Activated T-cell treated with anti-CD3 and anti-CD28 coated beads, Interleukin-2, amount 50 U/mL, for 24 hours (primary cell): Measurements from ENCODE around the gene EPHA6.

Experiments
- DNase-seq: peaks from one replicate; pipeline ENCODE4 v3.0.0-alpha.2; 2020
- H3K27ac Mint-ChIP-seq: 2 replicates; pipeline ENCODE4 v1.8.0; 2020; ENCODE audit warnings: mild to moderate bottlenecking, mixed read lengths
- H3K27me3 Mint-ChIP-seq: 2 replicates; pipeline ENCODE4 v1.8.0; 2020; ENCODE audit warnings: mixed read lengths
- H3K36me3 Mint-ChIP-seq: 2 replicates; pipeline ENCODE4 v1.8.0; 2020; ENCODE audit warnings: low read depth, mixed read lengths
- H3K4me1 Mint-ChIP-seq: 2 replicates; pipeline ENCODE4 v1.8.0; 2020; ENCODE audit warnings: low read depth, mixed read lengths
- H3K4me3 Mint-ChIP-seq: 2 replicates; pipeline ENCODE4 v1.8.0; 2020; ENCODE audit warnings: mild to moderate bottlenecking, moderate library complexity, mixed read lengths
- H3K9me3 Mint-ChIP-seq: 2 replicates; pipeline ENCODE4 v1.8.0; 2020; ENCODE audit warnings: mixed read lengths

The EPHA6 gene

DNA sequence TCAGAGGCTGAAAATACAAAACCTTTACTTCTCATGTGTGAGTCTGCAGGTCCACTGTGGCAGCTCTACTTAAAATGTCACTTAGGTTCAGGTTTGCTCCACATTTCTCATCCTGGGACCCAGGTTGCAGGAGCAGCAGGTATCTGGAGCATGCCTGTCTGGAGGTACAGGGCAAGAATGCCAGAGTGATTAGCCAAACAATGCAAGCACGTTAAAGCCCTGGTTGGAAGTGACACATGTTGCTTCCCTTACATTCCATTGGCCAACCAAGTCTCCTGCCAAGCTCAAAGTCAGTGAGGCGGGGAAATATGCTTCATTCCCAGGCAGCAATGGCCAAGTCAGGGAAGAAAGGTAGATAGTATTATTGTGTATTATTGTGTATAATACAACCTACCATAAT lies 873.3 kb downstream of the EPHA6 start:
- Mint-ChIP-seq H3K36me3 (no peaks in the 10 kb centered on the region), H3K4me3 (no peak overlapping the region), H3K4me1 (no peaks in the 10 kb centered on the region)

DNA sequence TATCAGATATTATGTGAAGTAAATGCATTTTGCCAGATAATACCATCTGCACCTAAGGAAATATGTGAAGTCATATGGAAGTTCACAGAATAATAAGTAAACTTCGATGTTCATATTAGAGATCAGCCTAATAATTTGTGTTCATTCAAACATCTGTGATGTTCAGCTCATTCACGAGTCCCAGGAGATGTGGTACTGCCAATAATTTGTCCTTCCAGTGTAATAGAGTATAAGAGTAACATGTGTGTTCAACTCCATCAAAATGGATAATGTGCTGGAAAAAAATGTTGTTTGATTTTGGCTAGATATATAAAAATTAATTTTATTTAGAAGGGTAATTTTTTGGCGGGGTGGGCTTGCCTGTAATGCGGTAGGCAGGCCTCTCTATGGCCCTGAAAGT lies 874.7 kb downstream of the EPHA6 start:
- DNase-seq, result no peak
- Mint-ChIP-seq H3K36me3 (no peaks in the 10 kb centered on the region), H3K27ac (no peak overlapping the region), H3K4me1 (no peaks in the 10 kb centered on the region), H3K9me3 (no peaks in the 10 kb centered on the region), H3K27me3 (peaks cover 5% of the 10 kb centered on the region), H3K4me3 (no peak overlapping the region)

More for the DNA sequence above, 873.3 kb downstream of the EPHA6 start:
- no peak for DNase-seq
- Mint-ChIP-seq H3K27ac (no peak overlapping the region), H3K9me3 (no peaks in the 10 kb centered on the region), H3K27me3 (no peaks in the 10 kb centered on the region)

DNA sequence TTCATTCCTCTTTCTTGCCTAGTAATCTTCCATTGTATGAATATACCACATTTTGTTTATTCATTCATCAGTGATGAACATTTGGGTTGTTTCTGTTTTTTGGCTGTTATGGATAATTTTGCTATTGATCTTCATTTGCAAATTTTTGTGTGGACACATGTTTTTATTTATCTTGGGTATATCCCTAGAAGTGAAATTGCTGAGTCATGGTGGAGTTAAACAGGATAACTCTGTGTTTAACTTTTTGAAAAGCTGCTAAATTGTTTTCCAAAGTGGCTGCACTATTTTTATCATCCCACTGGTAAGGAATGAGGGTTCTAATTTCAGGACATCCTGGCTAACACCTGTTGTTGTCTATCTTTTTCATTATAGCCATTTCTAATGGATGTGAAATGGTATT lies 875.6 kb downstream of the EPHA6 start:
- no peaks in the 10 kb centered on the region for H3K36me3 Mint-ChIP-seq
- peaks cover 7% of the 10 kb centered on the region for H3K27me3 Mint-ChIP-seq
- no peaks in the 10 kb centered on the region for H3K9me3 Mint-ChIP-seq
- no peak overlapping the region for H3K4me3 Mint-ChIP-seq
- H3K27ac Mint-ChIP-seq, result no peak overlapping the region
- DNase-seq, result no peak
- no peaks in the 10 kb centered on the region for H3K4me1 Mint-ChIP-seq

DNA sequence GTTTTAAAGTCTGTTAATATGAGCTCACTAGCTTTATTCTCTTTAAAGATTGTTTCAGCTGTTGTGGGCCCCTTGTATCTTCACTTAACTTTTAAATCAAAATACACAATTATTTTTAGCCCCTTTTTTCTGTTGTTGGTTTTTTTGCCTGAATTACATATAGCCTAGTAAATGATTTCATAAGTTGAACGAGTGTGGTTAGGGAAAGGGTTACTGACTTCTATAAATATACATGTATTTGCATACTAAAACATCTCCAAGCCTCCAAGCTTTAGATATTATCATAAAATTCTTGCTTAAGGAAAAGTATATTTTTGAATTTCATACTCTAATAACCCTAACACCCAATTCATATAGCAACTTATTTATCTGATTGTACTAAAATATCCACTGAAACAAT lies 877.0 kb downstream of the EPHA6 start:
- Mint-ChIP-seq H3K4me3 (no peak overlapping the region), H3K36me3 (no peaks in the 10 kb centered on the region), H3K9me3 (no peaks in the 10 kb centered on the region), H3K4me1 (no peaks in the 10 kb centered on the region), H3K27me3 (peaks cover 8% of the 10 kb centered on the region), H3K27ac (no peak overlapping the region)
- no peak for DNase-seq

DNA sequence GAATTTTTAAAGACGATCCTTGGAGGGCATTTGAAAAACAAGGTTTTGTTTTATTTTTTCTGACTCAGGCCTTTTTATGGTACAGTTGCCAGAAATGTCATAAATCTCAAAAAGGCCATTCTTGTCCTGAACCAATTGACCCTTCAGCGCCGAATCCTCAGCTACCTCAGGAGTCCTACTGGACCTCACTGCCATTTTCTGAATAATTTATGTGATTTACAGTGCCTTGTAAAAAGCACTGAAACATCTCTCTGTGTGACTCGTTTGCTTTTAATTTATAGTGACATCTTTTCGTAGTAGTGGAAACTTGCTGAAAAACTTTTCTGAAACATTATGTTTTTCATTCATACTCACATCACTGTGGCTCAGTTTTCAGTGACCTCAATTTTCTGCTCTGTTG lies 878.0 kb downstream of the EPHA6 start:
- Mint-ChIP-seq H3K27ac (no peak overlapping the region), H3K4me1 (no peaks in the 10 kb centered on the region), H3K4me3 (no peak overlapping the region), H3K27me3 (peaks cover 9% of the 10 kb centered on the region), H3K36me3 (no peaks in the 10 kb centered on the region), H3K9me3 (no peaks in the 10 kb centered on the region)
- no peak for DNase-seq

DNA sequence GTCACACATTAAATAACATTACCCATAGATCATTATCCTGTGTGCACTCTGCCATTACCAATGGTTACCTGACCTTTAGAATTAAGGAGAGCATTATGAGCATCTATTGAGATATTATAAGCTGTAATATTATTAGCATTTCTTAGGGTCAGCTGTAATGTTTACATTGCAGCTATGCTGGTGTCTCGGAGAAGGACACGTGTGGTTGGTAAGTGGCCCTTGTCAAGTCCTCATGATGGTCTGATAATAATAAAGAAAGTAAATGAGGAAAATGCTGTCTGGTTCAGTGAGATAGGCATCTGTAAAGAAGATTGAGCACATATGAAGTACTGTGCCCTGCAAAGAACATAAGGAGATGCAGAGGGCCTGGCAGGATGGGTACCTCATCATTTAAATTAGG lies 878.4 kb downstream of the EPHA6 start:
- H3K27me3 Mint-ChIP-seq, result peaks cover 12% of the 10 kb centered on the region
- no peaks in the 10 kb centered on the region for H3K4me1 Mint-ChIP-seq
- H3K27ac Mint-ChIP-seq, result no peak overlapping the region
- no peaks in the 10 kb centered on the region for H3K36me3 Mint-ChIP-seq
- no peak for DNase-seq
- H3K4me3 Mint-ChIP-seq, result no peak overlapping the region
- H3K9me3 Mint-ChIP-seq, result no peaks in the 10 kb centered on the region

DNA sequence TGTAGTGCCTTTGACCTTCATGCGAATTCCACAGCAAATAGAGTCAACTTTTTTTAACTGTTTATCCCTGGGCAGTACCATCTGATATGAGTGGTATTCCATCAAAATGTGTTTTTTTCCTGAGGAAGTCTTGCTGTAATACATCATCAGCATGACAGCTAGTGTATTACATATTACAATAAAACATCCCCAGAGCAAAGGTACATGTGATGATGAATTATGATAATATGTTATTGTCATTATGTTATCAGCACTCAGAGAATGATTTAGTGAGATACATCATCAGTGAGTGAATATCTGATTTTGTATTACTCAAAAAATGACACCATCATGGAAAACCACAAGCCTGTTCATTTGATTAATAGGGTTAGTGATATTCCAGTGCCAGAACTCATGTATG lies 880.5 kb downstream of the EPHA6 start:
- Mint-ChIP-seq H3K27ac (no peak overlapping the region), H3K27me3 (peaks cover 12% of the 10 kb centered on the region), H3K9me3 (no peaks in the 10 kb centered on the region), H3K4me3 (no peak overlapping the region), H3K36me3 (no peaks in the 10 kb centered on the region), H3K4me1 (no peaks in the 10 kb centered on the region)
- DNase-seq, result no peak

DNA sequence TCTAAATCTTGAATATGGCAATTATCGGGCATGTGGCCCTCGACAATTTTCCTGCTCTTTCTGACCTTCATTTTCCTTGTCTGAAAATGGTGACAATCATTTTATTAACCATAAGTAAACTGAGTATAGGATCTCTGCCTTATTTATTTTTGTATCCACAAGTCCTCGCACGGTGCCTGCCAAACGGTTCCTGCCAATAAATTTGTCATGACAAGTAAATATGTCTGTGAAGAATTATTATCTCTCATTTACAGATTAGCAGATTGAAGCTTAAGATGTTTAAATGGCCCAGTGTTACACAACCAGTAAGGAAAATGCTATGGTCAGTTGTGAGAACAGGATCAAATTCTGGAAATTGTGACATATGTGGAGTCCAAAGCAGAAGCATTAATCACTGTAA lies 884.3 kb downstream of the EPHA6 start:
- no peaks in the 10 kb centered on the region for H3K4me1 Mint-ChIP-seq
- H3K27ac Mint-ChIP-seq, result no peak overlapping the region
- H3K36me3 Mint-ChIP-seq, result no peaks in the 10 kb centered on the region
- peaks cover 18% of the 10 kb centered on the region for H3K27me3 Mint-ChIP-seq
- no peak for DNase-seq
- no peak overlapping the region for H3K4me3 Mint-ChIP-seq
- no peaks in the 10 kb centered on the region for H3K9me3 Mint-ChIP-seq

DNA sequence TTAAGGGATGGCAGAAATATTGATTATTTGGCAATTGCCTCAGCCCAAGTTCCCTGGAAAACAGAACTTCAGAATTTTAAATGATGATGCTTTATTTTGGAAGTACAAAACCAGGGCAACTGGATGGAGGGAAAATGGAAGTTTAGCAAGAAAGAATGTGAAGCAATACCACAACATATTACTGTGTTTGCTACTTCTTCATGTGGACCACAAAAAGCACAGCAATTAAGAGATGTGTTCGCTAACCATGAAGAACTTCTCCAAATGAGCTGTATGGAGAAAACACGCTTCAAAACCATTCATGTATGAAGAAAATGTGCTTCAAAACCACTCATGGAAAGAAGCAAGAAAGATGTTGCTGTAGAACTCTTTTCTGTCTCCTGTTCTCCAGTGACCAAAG lies 885.5 kb downstream of the EPHA6 start:
- Mint-ChIP-seq H3K9me3 (no peaks in the 10 kb centered on the region), H3K4me1 (no peaks in the 10 kb centered on the region), H3K36me3 (no peaks in the 10 kb centered on the region), H3K27me3 (peaks cover 14% of the 10 kb centered on the region), H3K4me3 (no peak overlapping the region), H3K27ac (no peak overlapping the region)
- no peak for DNase-seq

DNA sequence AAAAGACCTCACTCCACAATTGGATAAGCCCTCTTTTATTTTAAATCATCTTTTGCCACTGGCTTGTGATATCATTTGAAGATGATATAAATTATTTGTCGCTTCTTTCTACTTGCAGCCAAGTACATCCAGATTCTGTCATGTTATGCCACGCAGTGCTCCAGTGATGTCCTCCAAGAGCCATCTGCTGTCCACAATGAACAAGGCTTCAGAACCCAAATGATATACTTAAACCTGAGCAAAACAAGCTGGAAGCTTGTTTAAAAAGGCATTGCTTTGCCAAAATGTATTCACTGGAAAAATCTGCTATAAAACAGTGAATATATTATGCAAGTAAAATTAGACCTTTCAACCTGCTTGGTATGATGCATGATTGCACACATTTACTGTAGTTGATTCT lies 891.4 kb downstream of the EPHA6 start:
- no peaks in the 10 kb centered on the region for H3K36me3 Mint-ChIP-seq
- no peak for DNase-seq
- H3K4me1 Mint-ChIP-seq, result no peaks in the 10 kb centered on the region
- H3K9me3 Mint-ChIP-seq, result no peaks in the 10 kb centered on the region
- H3K27me3 Mint-ChIP-seq, result peaks cover 5% of the 10 kb centered on the region
- H3K27ac Mint-ChIP-seq, result no peak overlapping the region
- no peak overlapping the region for H3K4me3 Mint-ChIP-seq

DNA sequence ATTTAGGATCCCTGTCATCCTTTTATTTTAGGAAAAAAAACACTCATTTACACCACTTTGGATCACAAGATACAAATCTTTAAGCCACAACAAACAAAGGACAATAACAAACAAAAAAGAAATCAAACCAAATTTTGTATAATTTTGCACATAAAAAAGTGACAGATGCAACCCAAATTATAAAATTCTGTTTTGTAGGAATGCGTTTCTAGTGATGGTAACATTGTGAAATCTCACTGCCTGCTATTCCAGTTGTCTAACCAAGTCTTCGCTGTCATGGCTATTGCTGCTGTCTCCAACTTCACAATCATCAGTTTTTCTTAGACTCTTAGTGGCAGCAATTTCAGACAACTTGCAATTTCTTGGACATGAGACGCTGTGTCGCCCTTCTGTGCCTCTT lies 891.8 kb downstream of the EPHA6 start:
- Mint-ChIP-seq H3K4me1 (no peaks in the 10 kb centered on the region), H3K36me3 (no peaks in the 10 kb centered on the region), H3K27me3 (peaks cover 5% of the 10 kb centered on the region), H3K27ac (no peak overlapping the region), H3K4me3 (no peak overlapping the region), H3K9me3 (no peaks in the 10 kb centered on the region)
- DNase-seq, result no peak

DNA sequence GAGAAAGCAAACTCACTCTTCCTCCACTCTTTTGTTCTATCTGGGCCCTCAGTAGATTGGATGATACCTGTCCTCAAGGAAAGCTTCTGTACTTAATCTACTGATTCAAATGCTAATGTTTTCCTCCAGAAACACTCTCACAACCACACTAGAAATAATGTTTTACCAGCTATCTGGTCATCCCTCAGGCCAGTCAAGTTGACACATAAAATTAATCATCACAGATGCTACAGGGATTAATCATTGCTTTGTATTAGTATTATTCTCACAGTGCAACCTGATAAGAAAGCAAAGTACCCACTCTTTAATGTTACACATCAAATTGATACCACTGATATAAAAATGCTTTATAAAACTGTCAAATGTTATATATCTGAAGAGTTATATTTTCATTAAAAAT lies 897.3 kb downstream of the EPHA6 start:
- Mint-ChIP-seq H3K27me3 (peaks cover 7% of the 10 kb centered on the region), H3K9me3 (no peaks in the 10 kb centered on the region), H3K27ac (no peak overlapping the region), H3K36me3 (no peaks in the 10 kb centered on the region), H3K4me1 (no peaks in the 10 kb centered on the region), H3K4me3 (no peak overlapping the region)
- DNase-seq, result no peak

DNA sequence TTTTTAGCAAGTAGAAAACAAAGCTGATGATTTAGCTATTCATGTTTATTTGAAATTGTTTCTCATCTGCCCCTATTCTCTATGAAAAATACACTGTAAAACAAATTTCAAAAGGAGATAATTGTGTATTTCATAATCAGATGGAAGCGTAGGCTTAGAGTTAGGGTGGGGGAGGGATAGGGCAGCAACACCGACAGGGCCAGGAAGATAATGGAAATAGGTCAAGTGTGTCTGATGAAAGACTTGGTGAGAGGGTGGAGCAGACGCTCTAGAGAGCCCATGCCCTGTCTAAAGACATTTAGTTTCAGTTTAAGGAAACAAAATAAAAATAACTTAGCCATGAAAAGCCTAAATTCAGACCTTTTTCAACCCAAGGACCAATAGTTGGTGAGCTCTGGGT lies 898.5 kb downstream of the EPHA6 start:
- H3K27ac Mint-ChIP-seq, result no peak overlapping the region

DNA sequence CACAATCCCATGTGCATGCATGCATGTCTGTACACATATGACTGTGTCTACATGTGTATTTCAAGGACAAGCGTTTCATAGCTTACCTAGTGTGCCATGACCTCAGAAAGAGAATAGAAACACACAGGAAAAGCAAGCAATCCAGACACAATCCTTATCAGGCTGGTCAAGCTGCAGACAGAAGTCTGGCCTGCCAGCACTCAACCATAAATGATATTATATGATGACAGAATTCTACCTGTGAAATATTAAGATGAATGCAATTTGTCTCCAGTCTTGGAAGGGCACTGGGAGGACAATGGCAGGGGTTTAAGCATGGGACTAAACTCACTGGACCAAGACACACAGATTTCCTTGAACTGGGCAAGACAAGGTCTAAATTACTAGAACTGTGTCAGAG lies 899.2 kb downstream of the EPHA6 start:
- no peak for DNase-seq
- no peaks in the 10 kb centered on the region for H3K4me1 Mint-ChIP-seq
- peaks cover 7% of the 10 kb centered on the region for H3K27me3 Mint-ChIP-seq
- no peak overlapping the region for H3K27ac Mint-ChIP-seq
- no peak overlapping the region for H3K4me3 Mint-ChIP-seq
- H3K36me3 Mint-ChIP-seq, result no peaks in the 10 kb centered on the region
- no peaks in the 10 kb centered on the region for H3K9me3 Mint-ChIP-seq

More for the DNA sequence above, 898.5 kb downstream of the EPHA6 start:
- peaks cover 7% of the 10 kb centered on the region for H3K27me3 Mint-ChIP-seq
- H3K4me3 Mint-ChIP-seq, result no peak overlapping the region
- no peaks in the 10 kb centered on the region for H3K36me3 Mint-ChIP-seq
- no peaks in the 10 kb centered on the region for H3K4me1 Mint-ChIP-seq
- DNase-seq, result no peak
- H3K9me3 Mint-ChIP-seq, result no peaks in the 10 kb centered on the region

DNA sequence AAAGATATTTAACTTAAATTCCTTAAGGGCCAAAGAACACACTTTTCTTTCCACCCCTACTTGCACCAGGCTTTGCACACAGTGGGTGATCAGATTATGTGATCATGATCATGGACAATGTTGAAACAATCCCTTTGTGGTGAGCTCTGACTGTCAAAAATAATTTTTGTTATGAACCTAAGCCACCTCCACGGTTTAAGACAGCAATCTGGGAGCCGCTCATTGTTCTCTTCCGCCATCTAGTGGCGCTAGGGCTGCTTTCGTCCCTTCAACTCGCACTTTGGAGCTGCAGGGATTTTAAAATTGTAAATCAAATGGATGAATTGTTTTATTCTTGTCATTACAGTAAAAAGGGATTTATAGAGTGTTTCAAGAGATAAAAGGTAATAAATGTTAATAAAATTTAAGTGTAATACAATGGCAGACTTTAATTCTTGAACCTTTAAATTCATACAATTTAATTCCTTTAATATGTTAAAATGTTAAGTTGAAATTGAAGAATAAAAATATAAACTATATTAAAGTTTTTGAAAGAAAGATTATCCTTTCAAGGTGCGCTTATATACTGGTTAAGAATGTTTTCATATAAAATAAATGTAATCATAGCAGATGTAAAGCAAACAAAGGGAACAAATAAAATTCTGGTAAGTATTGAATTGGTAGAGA lies 904.9 kb downstream of the EPHA6 start:
- peak; percentile 62 for DNase-seq
- no peaks in the 10 kb centered on the region for H3K9me3 Mint-ChIP-seq
- H3K27me3 Mint-ChIP-seq, result peaks cover 6% of the 10 kb centered on the region
- no peak overlapping the region for H3K4me3 Mint-ChIP-seq
- H3K27ac Mint-ChIP-seq, result no peak overlapping the region
- H3K36me3 Mint-ChIP-seq, result no peaks in the 10 kb centered on the region
- peaks cover 2% of the 10 kb centered on the region for H3K4me1 Mint-ChIP-seq

DNA sequence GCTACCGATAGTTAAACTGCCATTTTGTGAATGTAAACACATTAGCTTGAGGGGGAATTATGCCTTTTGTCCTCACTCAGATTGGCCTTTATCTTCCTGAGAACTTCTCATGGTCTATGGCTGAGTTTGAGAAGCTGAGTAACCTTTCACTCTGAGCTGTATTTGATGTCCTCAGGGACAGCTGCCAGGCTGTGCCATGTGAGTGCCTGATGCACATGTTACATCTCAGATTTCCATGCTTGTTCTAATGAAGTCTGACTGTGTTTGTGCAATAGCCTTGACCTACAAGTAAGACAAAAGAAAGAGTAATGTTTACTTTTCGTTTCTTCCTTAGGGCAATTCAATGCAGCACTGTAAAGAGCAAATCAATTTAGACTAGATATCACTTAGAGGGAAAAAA lies 906.0 kb downstream of the EPHA6 start:
- H3K4me1 Mint-ChIP-seq, result peaks cover 2% of the 10 kb centered on the region
- no peaks in the 10 kb centered on the region for H3K36me3 Mint-ChIP-seq
- no peak overlapping the region for H3K27ac Mint-ChIP-seq
- no peaks in the 10 kb centered on the region for H3K9me3 Mint-ChIP-seq
- no peak overlapping the region for H3K4me3 Mint-ChIP-seq
- peaks cover 8% of the 10 kb centered on the region for H3K27me3 Mint-ChIP-seq
- DNase-seq, result no peak
